Fibroblast of skin of back (primary cell): ENCODE measurements around the gene LAMTOR4. TPM values are rescaled to one million over a fixed set of nuclear protein-coding genes. Genes with fewer than 3 reads are reported as not detected.

Experiments
- DNase-seq: peaks from one replicate; pipeline ENCODE4 v3.0.0-alpha.2; 2013
- polyA plus RNA-seq, 2 experiments: library from polyadenylated mRNA; unstranded; fragments of 120-200 nt; gene quantifications; one replicate each; pipeline ENCODE4 v1.2.1, GENCODE V29; 2013; ENCODE audit not compliant: insufficient read length in 2 of 2

Gene LAMTOR4
- 76.5 TPM for polyA plus RNA-seq (2013, experiment 1 of 2; ENCODE audit: insufficient read length)
- 48.8 TPM for polyA plus RNA-seq (2013, experiment 2 of 2; ENCODE audit: insufficient read length)

- DNase-seq = peak; percentile 99
These were observed at the start of gene LAMTOR4 for GRCh38 chr7:100148559-100149328. Gene LAMTOR4 (plus strand): TSS chr7:100148918. CDS start chr7:100148973, 55 bp downstream.

- DNase-seq = no peak
These were observed 49.3 kb upstream of the LAMTOR4 start for GRCh38 chr7:100099452-100099851.

- DNase-seq = peak; percentile 98
These were observed 48.2 kb upstream of the LAMTOR4 start for GRCh38 chr7:100100420-100101015.

GRCh38 chr7:100101016-100101862 lies 47.5 kb upstream of the LAMTOR4 start, which contains the start of the genes AP4M1 and MCM7:
Gene AP4M1 (plus strand): TSS chr7:100101643. CDS start chr7:100101715, 72 bp downstream.
Gene MCM7 (minus strand): TSS chr7:100101397. CDS start chr7:100101294, 103 bp downstream.
- DNase-seq = peak; percentile 100

- DNase-seq = no peak
These were observed 45.5 kb upstream of the LAMTOR4 start for GRCh38 chr7:100102950-100103840.

GRCh38 chr7:100105534-100105933 lies 43.2 kb upstream of the LAMTOR4 start:
- no peak for DNase-seq

- DNase-seq = no peak
These were observed 42.1 kb upstream of the LAMTOR4 start for GRCh38 chr7:100106633-100107032.

- DNase-seq = no peak
These were observed 41.5 kb upstream of the LAMTOR4 start for GRCh38 chr7:100107125-100107737.

GRCh38 chr7:100107890-100108289 lies 40.8 kb upstream of the LAMTOR4 start:
- DNase-seq = no peak

- DNase-seq = no peak
These were observed 39.1 kb upstream of the LAMTOR4 start for GRCh38 chr7:100109521-100110163.

- no peak for DNase-seq
These were observed 37.6 kb upstream of the LAMTOR4 start for GRCh38 chr7:100111156-100111555.

- no peak for DNase-seq
These were observed 36.8 kb upstream of the LAMTOR4 start for GRCh38 chr7:100111914-100112313.

- DNase-seq = no peak
These were observed 33.7 kb upstream of the LAMTOR4 start for GRCh38 chr7:100115026-100115425.

GRCh38 chr7:100118388-100119071 lies 30.2 kb upstream of the LAMTOR4 start:
- DNase-seq = no peak

- peak; percentile 93 for DNase-seq
These were observed 29.4 kb upstream of the LAMTOR4 start, which contains the start of the genes CNPY4 and TAF6 for GRCh38 chr7:100119072-100119969. Gene CNPY4 (plus strand): TSS chr7:100119634. CDS start chr7:100119745, 111 bp downstream. Gene TAF6 (minus strand): TSS chr7:100119358. CDS start chr7:100114209, 5,149 bp downstream.

GRCh38 chr7:100119970-100120732 lies 28.6 kb upstream of the LAMTOR4 start:
- DNase-seq = peak; percentile 71

GRCh38 chr7:100120733-100121036 lies 28.0 kb upstream of the LAMTOR4 start:
- no peak for DNase-seq

- no peak for DNase-seq
These were observed 26.7 kb upstream of the LAMTOR4 start for GRCh38 chr7:100122067-100122466.
